ENCODE data around the gene GABRE. TPM values are rescaled to one million over a fixed set of nuclear protein-coding genes. Genes with fewer than 3 reads are reported as not detected.
"Not testable (repeated sequence)": the region's sequence is repeated elsewhere in the genome, so short reads cannot be mapped to it uniquely, and the experiment has no call there.

Gene GABRE
- total RNA-seq, 1 donor: under 0.01 TPM

DNA sequence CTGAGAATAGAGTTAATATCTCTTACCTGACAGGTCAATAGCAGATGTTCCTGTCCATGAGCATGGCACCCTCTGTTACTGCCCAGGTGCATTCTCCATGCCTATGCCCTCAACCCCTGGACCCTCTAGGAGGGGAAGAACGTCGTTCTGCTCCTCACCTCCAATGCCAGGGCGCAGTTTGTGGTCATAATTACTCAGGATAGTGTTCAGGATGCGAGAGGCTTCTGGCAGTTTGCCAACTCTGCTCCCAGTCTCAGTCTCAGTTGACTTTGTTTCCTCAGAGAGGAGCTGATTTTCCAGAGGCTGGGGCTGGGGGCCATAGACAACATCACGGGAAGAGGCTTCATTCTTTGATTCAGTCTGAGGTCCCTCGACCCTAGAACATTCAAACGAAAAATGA lies 4.4 kb downstream of the GABRE start:
- DNase-seq (ENCODE audit: low read depth in 2 of 3, low spot score in 2 of 3): no peak

DNA sequence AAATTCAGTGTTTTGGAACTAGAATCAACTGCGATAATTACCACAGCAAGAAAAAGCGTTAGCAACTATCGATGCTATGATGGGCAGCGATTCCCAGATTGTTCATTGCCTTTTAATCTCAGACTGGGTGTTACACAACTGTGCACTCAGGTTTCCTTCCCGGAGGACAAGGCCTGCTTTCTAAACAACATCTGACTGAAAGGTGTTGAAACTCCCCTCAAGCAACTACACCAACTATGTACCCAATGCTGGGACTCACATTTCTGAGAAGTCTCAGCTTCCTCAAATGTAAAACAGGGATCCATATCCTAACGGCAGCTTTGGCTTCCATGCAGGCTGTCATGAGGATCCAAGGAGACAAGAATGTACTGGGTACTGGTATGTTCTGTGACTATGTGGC lies 8.2 kb downstream of the GABRE start:
- no peak for DNase-seq (ENCODE audit: low read depth in 2 of 3, low spot score in 2 of 3)

DNA sequence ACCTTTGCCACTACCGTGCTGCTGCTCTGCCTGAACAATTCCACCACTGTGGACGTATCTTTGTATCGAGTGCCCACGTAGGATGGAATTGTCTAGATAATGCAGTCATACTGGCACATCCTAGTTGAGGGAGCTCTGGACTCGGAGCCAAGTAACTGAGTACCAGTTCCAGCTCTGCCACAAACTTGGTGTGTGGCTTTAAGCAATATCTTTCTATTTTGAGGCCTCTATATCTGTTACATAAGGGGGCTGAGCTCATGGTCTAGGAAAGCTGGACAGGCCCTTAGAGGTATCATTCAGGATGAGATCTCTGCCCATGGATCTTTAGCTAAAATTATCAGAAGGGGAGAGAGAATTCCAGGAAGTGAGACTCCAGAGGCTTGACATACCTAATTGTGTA lies 12.4 kb downstream of the GABRE start:
- DNase-seq (ENCODE audit: low read depth in 2 of 3, low spot score in 2 of 3): no peak

DNA sequence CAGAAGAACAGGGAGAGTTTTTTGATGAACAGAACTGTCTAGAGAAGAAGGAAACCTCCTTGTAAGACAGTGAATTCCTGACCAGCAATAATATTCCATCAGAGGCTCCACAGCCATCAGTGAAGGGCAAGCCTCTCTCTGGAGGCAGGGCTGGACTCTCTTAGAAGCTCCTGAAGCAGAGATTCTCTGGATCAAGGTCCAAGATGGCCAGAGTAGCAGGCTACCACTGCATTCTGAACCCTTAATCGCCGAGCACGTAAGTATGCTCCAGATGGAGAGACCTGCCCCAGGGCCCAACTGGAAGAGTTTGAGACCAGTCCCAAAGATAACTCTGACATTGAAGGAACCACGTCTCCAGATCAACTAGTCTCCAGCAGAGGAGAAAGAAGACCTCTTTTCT lies 16.4 kb downstream of the GABRE start:
- no peak for DNase-seq (ENCODE audit: low read depth in 2 of 3, low spot score in 2 of 3)

DNA sequence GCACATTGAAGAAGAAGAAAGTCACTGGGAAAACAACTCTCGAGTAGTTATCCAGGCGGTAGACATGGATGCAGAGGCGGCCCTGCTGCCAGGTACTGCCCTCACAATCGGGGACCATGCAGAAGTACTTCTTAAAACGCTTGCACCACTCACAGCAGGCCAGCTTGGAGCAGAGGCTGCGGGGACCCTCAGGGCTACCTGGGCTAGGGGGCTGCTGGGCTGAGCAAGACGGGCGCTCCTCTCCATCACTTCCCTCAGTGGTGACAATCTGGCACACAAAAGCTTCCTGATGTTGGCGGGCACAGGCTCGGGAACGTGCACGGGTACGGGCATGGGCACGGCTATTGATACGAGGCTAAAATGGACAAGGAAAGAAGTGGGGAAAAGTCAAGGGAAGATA lies 19.7 kb downstream of the GABRE start:
- DNase-seq (ENCODE audit: low read depth in 2 of 3, low spot score in 2 of 3): no peak

DNA sequence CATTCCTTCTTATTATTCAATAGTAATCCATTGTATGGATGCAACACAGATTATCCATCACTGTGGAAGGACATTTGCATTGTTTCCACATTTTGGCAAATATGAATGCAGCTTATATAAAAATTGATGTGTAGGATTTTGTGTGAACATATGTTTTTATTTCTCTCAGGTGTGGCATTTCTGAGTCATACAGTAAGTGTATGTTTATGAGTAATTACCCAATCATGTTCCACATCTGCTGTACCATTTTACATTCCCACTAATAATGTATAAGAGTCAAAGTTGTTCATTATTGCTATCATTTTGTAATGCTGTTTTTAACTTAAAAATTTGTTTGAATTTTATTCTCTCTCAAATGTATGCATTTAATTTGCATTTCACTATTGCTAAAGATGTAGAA lies 36.3 kb downstream of the GABRE start:
- DNase-seq (ENCODE audit: low read depth in 2 of 3, low spot score in 2 of 3): no peak

DNA sequence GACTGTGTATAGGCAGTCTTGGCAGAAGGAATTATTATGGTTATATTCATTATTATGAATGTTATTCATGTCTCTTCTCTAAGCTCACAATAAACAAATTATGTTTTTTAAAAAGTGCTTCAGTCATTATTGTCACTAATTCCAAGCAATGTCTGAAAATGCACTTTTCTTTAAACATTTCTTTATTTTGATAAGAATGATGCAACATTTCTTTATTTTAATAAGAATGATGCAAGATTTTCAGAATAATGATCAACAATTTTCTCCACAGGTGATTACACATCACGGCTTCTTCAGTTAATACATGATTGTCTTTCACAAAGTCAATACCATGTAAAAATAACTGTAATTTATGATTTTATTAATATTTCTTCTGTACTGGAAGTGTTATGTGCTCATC lies 39.1 kb downstream of the GABRE start:
- DNase-seq (ENCODE audit: low read depth in 2 of 3, low spot score in 2 of 3): no peak

DNA sequence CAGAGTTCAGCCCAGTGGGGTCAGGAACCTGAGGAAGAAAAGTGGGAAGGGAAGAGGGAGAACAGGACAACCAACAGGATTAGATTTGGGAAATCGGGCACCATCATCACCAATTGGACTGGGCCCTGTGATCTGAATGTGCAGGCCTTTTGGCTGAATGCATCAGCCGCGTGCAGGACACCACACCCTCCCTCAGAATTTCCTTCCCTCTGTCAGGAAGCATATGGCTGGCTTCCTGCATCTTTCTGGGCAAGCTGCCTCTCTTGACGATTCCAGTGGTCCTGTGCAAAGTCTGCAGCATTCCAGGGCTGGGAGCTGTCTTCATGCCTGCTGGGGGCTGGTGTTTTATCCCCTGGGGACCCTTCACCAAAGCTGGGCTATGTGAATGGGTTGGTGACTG lies 45.4 kb downstream of the GABRE start:
- no peak for DNase-seq (ENCODE audit: low read depth in 2 of 3, low spot score in 2 of 3)

DNA sequence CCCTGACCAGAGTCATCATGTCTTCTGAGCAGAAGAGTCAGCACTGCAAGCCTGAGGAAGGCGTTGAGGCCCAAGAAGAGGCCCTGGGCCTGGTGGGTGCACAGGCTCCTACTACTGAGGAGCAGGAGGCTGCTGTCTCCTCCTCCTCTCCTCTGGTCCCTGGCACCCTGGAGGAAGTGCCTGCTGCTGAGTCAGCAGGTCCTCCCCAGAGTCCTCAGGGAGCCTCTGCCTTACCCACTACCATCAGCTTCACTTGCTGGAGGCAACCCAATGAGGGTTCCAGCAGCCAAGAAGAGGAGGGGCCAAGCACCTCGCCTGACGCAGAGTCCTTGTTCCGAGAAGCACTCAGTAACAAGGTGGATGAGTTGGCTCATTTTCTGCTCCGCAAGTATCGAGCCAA lies 50.8 kb downstream of the GABRE start:
- no peak for DNase-seq (ENCODE audit: low read depth in 2 of 3, low spot score in 2 of 3)

DNA sequence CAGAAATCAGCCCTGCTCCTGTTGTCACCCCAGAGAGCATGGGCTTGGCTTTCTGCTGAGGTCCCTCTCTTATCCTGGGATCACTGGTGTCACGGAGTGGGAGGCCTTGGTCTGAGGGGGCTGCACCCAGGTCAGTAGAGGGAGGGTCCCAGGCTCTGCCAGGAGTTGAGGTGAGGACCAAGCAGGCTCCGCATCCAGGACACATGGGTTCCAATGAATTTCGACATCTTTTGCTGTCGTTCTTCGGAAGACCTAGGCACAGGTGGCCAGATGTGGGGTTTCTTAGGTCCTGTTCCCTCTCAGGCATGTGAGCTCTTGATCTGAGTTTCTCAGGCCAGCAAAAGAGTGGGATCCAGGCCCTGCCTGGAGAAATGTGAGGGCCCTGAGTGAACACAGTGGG lies 51.8 kb downstream of the GABRE start:
- DNase-seq (ENCODE audit: low read depth in 2 of 3, low spot score in 2 of 3): no peak

DNA sequence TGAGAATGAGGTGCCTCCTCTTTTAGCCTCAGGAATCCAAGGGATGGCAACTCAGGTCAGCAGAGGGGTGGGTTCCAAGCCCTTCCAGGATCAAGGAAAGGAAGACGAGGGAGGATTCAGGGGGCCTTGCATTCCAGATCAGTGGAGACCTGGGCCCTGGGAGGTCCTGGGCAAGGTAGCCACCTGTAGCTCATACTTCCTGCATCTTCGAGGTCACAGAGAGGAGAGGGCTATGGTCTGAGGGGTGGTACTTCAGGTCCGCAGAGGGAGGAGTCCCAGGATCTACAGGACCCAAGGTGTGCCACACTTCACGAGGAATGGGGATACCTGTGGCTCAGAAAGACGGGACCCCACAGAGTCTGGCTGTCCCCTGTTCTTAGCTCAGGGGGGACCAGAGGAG lies 52.6 kb downstream of the GABRE start:
- no peak for DNase-seq (ENCODE audit: low read depth in 2 of 3, low spot score in 2 of 3)

DNA sequence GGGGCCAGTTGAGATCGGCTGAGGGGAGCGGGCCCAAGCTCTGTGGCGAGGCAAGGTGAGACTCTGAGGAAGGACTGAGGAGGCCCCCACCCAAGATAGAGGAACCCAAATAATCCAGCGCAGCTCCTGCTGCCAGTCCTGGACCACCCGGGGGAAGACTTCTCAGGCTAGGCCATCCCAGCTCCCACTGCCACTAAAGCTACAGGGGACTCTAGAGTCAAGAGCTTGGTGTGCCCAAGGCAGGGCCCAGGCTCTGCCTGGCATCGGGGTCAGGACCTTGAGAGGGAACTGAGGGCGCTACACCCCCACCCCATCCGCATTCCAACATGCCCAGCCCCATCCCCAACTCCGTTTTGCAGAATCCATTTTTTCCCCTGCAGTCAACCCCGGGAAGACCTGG lies 53.2 kb downstream of the GABRE start:
- DNase-seq (ENCODE audit: low read depth in 2 of 3, low spot score in 2 of 3): no peak

DNA sequence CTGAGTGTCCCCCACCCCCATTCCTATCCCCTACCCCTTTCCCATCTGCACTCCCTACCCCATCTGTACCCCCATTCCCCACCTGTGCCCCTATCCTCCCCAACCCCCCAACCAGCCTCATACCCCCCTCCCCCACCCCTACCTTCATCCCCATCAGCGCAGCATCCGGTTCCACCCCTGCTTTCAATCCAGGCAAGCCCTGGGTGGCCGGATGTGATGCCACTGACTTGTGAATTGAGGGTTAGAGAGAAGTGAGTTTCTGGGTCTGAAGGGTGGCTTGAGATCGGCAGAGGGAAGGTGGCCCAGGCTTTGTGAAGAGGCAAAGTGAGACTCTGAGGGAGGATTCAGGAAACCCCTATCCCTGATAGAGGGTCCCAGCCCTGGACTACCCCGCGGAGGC lies 53.9 kb downstream of the GABRE start:
- no peak for DNase-seq (ENCODE audit: low read depth in 2 of 3, low spot score in 2 of 3)

DNA sequence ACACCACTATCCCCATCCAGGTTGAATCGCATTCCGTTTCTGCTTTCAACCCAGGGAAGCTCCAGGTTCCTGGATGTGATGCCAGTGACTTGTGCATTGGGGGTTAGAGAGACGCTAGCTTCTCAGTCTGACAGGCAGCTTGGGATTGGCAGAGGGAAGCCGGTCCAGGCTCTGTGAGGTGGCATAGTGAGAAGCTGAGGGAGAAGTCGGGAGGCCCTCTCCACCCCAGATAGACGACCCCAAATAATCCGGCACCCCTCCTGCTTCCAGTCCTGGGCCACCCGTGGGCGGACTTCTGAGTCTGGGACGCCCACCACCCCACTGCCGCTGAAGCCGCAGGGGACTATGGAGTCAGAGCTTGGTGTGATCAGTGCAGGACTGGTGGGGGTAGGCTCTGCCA lies 54.4 kb downstream of the GABRE start:
- DNase-seq (ENCODE audit: low read depth in 2 of 3, low spot score in 2 of 3): no peak

DNA sequence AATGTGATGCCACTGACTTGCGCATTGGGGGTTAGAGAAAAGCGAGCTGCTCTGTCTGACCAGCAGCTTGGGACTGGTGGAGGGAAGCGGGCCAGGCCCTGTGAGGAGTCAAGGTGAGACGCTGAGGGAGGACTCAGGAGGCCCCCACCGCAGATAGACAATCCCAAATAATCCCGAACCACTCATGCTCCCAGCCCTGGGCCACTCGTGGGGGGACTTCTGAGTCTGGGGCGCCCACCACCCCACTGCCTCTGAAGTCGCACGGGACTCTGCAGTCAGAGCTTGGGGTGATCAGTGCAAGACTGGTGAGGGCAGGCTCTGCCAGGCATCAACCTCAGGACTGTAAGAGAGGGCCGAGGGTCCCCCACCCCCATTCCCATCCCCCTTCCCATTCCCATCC lies 54.9 kb downstream of the GABRE start:
- no peak for DNase-seq (ENCODE audit: low read depth in 2 of 3, low spot score in 2 of 3)

DNA sequence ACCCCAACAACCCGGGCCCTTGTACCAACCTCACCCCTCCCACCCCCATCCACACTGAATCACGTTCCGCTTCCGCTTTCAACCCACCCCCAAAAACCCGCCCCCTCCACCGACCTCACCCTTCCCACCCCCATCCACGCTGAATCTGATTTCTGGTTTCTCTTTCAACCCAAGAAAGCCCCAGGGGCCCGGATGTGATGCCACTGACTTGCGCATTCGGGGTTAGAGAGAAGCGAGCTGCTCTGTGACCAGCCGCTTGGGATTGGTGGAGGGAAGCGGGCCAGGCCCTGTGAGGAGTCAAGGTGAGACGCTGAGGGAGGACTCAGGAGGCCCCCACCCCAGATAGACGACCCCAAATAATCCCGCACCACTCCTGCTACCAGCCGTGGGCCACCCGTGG lies 55.7 kb downstream of the GABRE start:
- not testable (repeated sequence) for DNase-seq (ENCODE audit: low read depth in 2 of 3, low spot score in 2 of 3)

DNA sequence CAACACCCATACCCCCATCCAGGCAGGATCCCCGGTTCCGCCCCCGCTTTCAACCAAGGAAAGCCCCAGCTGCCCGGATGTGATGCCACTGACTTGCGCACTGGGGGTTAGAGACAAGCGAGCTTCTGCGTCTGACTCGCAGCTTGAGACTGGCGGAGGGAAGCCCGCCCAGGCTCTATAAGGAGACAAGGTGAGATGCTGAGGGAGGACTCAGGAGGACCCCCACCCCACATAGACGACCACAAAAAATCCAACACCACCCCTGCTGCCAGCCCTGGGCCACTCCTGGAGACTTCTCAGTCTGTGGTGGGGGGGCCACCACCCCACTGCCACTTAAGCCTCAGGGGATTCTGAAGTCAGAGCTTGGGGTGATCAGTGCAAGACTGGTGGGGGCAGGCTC lies 61.7 kb downstream of the GABRE start, which contains the start of gene MAGEA4:
Gene MAGEA4, plus strand, starts transcription at position 110 of the 400 bp plus-strand sequence. CDS start 10,776 bp downstream, outside the sequence.
- no peak for DNase-seq (ENCODE audit: low read depth in 2 of 3, low spot score in 2 of 3)

DNA sequence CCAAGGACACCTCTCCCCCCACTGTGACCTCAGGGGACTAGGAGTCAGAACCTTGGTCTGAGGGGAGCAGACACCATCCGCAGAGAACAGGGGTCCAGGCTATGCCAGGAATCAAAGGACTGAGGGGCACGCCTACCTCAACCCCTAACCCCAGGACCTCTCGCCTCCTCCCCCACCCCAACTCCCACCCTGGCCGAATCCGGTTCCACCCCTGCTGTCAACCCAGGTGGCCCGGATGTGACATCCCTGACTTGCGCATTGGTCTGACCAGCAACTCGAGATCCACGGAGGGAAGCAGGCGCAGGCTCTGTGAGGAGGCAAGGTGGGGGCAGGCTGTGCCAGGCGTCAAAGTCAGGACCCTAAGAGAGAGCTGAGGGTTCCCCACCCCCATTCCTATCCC lies 62.3 kb downstream of the GABRE start:
- no peak for DNase-seq (ENCODE audit: low read depth in 2 of 3, low spot score in 2 of 3)

DNA sequence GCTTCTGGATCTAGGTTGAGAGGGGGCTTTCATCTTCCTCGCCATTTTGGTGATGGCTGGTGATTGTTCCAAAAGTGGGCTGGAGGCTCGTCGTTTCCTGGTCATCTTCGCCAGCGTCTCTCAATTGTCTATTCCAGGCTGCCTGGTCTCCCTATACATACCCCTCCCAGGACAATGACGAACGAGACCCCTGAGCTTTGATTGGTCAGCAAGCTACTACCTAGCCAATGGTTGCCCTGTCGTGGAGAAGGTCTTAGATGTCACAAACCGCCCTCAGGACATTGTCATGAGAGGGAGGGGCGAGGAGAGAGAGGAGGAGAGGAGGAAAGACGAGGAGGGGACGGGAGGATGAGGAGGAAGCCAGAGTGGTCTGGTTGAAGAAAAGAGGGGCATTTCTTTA lies 69.5 kb downstream of the GABRE start:
- DNase-seq (ENCODE audit: low read depth in 2 of 3, low spot score in 2 of 3): no peak

Other genes starting within 250 kb of the GABRE start
- not detected for gene CNGA2, start 239.9 kb downstream of the GABRE start, total RNA-seq
- not detected for gene MAGEA4, start 61.8 kb downstream of the GABRE start, total RNA-seq
- gene MAGEA10, start 163.9 kb upstream of the GABRE start, total RNA-seq: not detected